Prostate gland (tissue), 2 donors: Measurements from ENCODE around the gene BRME1.

Experiments used
- CTCF ChIP-seq, 4 experiments: fragments of 200-600 bp in 2 of 4; fragments of 450-650 bp in 2 of 4; sonication (generic) in 2 of 4; IDR thresholded peaks; 1 replicate in 3 of 4; 2 replicates in 1 of 4; pipeline ENCODE4 v1.5.1; 2016 to 2019; ENCODE audit warnings: antibody characterized with exemption in 4 of 4, mild to moderate bottlenecking in 2 of 4, moderate library complexity in 2 of 4
- POLR2A ChIP-seq: fragments of 450-650 bp; IDR thresholded peaks from one replicate; pipeline ENCODE4 v1.6.1; 2016; ENCODE audit warnings: antibody characterized with exemption, mild to moderate bottlenecking
- POLR2AphosphoS5 ChIP-seq: sonication (generic); formaldehyde crosslinking; IDR thresholded peaks from one replicate; pipeline ENCODE4 v1.6.1; 2017; ENCODE audit warnings: antibody characterized with exemption

GRCh38 chr19:13908674-13909073 lies 2.8 kb upstream of the BRME1 start:
- TF ChIP-seq POLR2AphosphoS5, result no peak
- no peak for TF ChIP-seq POLR2A
- no peak for TF ChIP-seq CTCF (IDR thresholded peaks at IDR 0.05)
